Neural crest cell (in vitro differentiated cells): Measurements from ENCODE around the gene KRT5. TPM values are rescaled to one million over a fixed set of nuclear protein-coding genes. Genes with fewer than 3 reads are reported as not detected.
"Not testable (repeated sequence)": the region's sequence is repeated elsewhere in the genome, so short reads cannot be mapped to it uniquely, and the experiment has no call there.

ENCODE experiments used
- DNase-seq: peaks from one replicate; pipeline ENCODE4 v3.0.0; 2021; ENCODE audit warnings: low read depth, mixed read lengths, low spot score
- H3K27ac Mint-ChIP-seq: one replicate; pipeline ENCODE4 v1.8.0; 2021; ENCODE audit warnings: mild to moderate bottlenecking, mixed read lengths; ENCODE audit not compliant: unreplicated experiment
- H3K27me3 Mint-ChIP-seq: 2 replicates; pipeline ENCODE4 v1.8.0; 2021; ENCODE audit warnings: low read depth, mild to moderate bottlenecking, mixed read lengths
- H3K36me3 Mint-ChIP-seq: 2 replicates; pipeline ENCODE4 v1.8.0; 2021; ENCODE audit warnings: low read depth, mild to moderate bottlenecking, mixed read lengths
- H3K4me1 Mint-ChIP-seq: 2 replicates; pipeline ENCODE4 v1.8.0; 2021; ENCODE audit warnings: mixed read lengths
- H3K4me3 Mint-ChIP-seq: one replicate; pipeline ENCODE4 v1.8.0; 2021; ENCODE audit warnings: mild to moderate bottlenecking, mixed read lengths
- H3K9me3 Mint-ChIP-seq: 2 replicates; pipeline ENCODE4 v1.8.0; 2021; ENCODE audit warnings: mixed read lengths
- CTCF ChIP-seq: fragments of 200-600 bp; sonication (generic); conservative IDR thresholded peaks from 2 replicates; pipeline ENCODE4 v1.5.0; 2021; ENCODE audit warnings: antibody characterized with exemption, mild to moderate bottlenecking
- total RNA-seq: library from RNA; stranded (reverse); gene quantifications from 2 replicates; pipeline ENCODE4 v1.2.1, GENCODE V29; 2021

KRT5 gene
- total RNA-seq, 1 donor from 2014 or later = not detected

- Mint-ChIP-seq H3K9me3 (no peaks in the 10 kb centered on the region), H3K27ac (no peak overlapping the region), H3K27me3 (peaks cover 30% of the 10 kb centered on the region), H3K36me3 (no peaks in the 10 kb centered on the region), H3K4me3 (no peak overlapping the region), H3K4me1 (no peaks in the 10 kb centered on the region)
- DNase-seq = no peak
- no peak for TF ChIP-seq CTCF
Observed at GRCh38 chr12:52496590-52497071, 23.6 kb downstream of the KRT5 start.

GRCh38 chr12:52496054-52496453 is 24.1 kb downstream of the KRT5 start:
- Mint-ChIP-seq H3K27ac (no peak overlapping the region), H3K27me3 (peaks cover 35% of the 10 kb centered on the region), H3K9me3 (no peaks in the 10 kb centered on the region), H3K4me3 (no peak overlapping the region), H3K36me3 (no peaks in the 10 kb centered on the region), H3K4me1 (no peaks in the 10 kb centered on the region)
- DNase-seq = no peak
- TF ChIP-seq CTCF = no peak

- H3K27ac Mint-ChIP-seq = no peak overlapping the region
- DNase-seq = no peak
- no peaks in the 10 kb centered on the region for H3K9me3 Mint-ChIP-seq
Observed at GRCh38 chr12:52495389-52495788, 24.8 kb downstream of the KRT5 start.

GRCh38 chr12:52494518-52494917 is 25.7 kb downstream of the KRT5 start:
- DNase-seq = no peak
- no peak for TF ChIP-seq CTCF
- Mint-ChIP-seq H3K9me3 (no peaks in the 10 kb centered on the region), H3K36me3 (no peaks in the 10 kb centered on the region), H3K4me3 (no peak overlapping the region), H3K4me1 (no peaks in the 10 kb centered on the region), H3K27ac (no peak overlapping the region), H3K27me3 (peaks cover 45% of the 10 kb centered on the region)

More at GRCh38 chr12:52495389-52495788, 24.8 kb downstream of the KRT5 start:
- Mint-ChIP-seq H3K4me3 (no peak overlapping the region), H3K4me1 (no peaks in the 10 kb centered on the region), H3K36me3 (no peaks in the 10 kb centered on the region), H3K27me3 (peaks cover 40% of the 10 kb centered on the region)
- TF ChIP-seq CTCF = no peak

- Mint-ChIP-seq H3K9me3 (no peaks in the 10 kb centered on the region), H3K36me3 (no peaks in the 10 kb centered on the region), H3K27ac (no peak overlapping the region), H3K27me3 (peaks cover 45% of the 10 kb centered on the region), H3K4me1 (no peaks in the 10 kb centered on the region), H3K4me3 (no peak overlapping the region)
- TF ChIP-seq CTCF = no peak
- DNase-seq = no peak
Observed at GRCh38 chr12:52494100-52494499, 26.1 kb downstream of the KRT5 start.

- no peak for TF ChIP-seq CTCF
- Mint-ChIP-seq H3K4me1 (no peaks in the 10 kb centered on the region), H3K4me3 (no peak within 1 kb of the TSS), H3K9me3 (no peaks in the 10 kb centered on the region), H3K36me3 (no peaks in the 10 kb centered on the region), H3K27ac (no peak within 1 kb of the TSS), H3K27me3 (peaks cover 49% of the 10 kb centered on the region)
- DNase-seq = no peak
Observed at GRCh38 chr12:52493172-52493571, 27.0 kb downstream of the KRT5 start, which contains the start of gene KRT6A. KRT6A (minus strand) TSS chr12:52493257; CDS start chr12:52493188, 69 bp downstream.

- peaks cover 46% of the 10 kb centered on the region for H3K27me3 Mint-ChIP-seq
- H3K36me3 Mint-ChIP-seq, H3K4me3 Mint-ChIP-seq, DNase-seq, H3K4me1 Mint-ChIP-seq, H3K27ac Mint-ChIP-seq, H3K9me3 Mint-ChIP-seq: not testable (repeated sequence)
Observed at GRCh38 chr12:52492405-52492804, 27.8 kb downstream of the KRT5 start.

- not testable (repeated sequence) for DNase-seq, H3K4me3 Mint-ChIP-seq, H3K36me3 Mint-ChIP-seq, H3K27ac Mint-ChIP-seq, H3K4me1 Mint-ChIP-seq, H3K9me3 Mint-ChIP-seq
- H3K27me3 Mint-ChIP-seq = peaks cover 50% of the 10 kb centered on the region
Observed at GRCh38 chr12:52491495-52491894, 28.7 kb downstream of the KRT5 start.
